ENCODE results near the gene RYR2.
"Not testable (repeated sequence)": the region's sequence is repeated elsewhere in the genome, so short reads cannot be mapped to it uniquely, and the experiment has no call there.

RYR2 gene

GRCh38 chr1:237591353-237591752, 549.4 kb downstream of the RYR2 start:
- no peak for DNase-seq (ENCODE audit: low read depth, low spot score)
- Histone ChIP-seq H3K4me3 (ENCODE audit: low read length) (no peak overlapping the region), H3K4me1 (ENCODE audit: control insufficient read depth, insufficient read depth, low read length) (no peaks in the 10 kb centered on the region), H3K27me3 (ENCODE audit: control insufficient read depth, insufficient read depth, low read length) (no peaks in the 10 kb centered on the region), H3K36me3 (ENCODE audit: control insufficient read depth, insufficient read depth, low read length) (no peaks in the 10 kb centered on the region), H3K27ac (ENCODE audit: low read length) (no peak overlapping the region), H3K9me3 (ENCODE audit: control insufficient read depth, insufficient read depth, low read length) (no peaks in the 10 kb centered on the region)
- WGBS (ENCODE audit: insufficient coverage, insufficient read length) = no CpG with 5 or more reads among the region's 2 CpGs

GRCh38 chr1:237603036-237603568, 561.1 kb downstream of the RYR2 start:
- H3K4me1 ChIP-seq (ENCODE audit: control insufficient read depth, insufficient read depth, low read length); H3K9me3 ChIP-seq (ENCODE audit: control insufficient read depth, insufficient read depth, low read length); H3K36me3 ChIP-seq (ENCODE audit: control insufficient read depth, insufficient read depth, low read length); H3K27me3 ChIP-seq (ENCODE audit: control insufficient read depth, insufficient read depth, low read length); DNase-seq (ENCODE audit: low read depth, low spot score); H3K4me3 ChIP-seq (ENCODE audit: low read length); H3K27ac ChIP-seq (ENCODE audit: low read length): not testable (repeated sequence)
- no CpG with 5 or more reads among the region's 15 CpGs for WGBS (ENCODE audit: insufficient coverage, insufficient read length)

- WGBS (ENCODE audit: insufficient coverage, insufficient read length) = no CpG with 5 or more reads among the region's 3 CpGs
- no peaks in the 10 kb centered on the region for H3K9me3 ChIP-seq (ENCODE audit: control insufficient read depth, insufficient read depth, low read length)
- no peak overlapping the region for H3K27ac ChIP-seq (ENCODE audit: low read length)
- DNase-seq (ENCODE audit: low read depth, low spot score) = no peak
- H3K4me1 ChIP-seq (ENCODE audit: control insufficient read depth, insufficient read depth, low read length) = no peaks in the 10 kb centered on the region
- H3K36me3 ChIP-seq (ENCODE audit: control insufficient read depth, insufficient read depth, low read length) = no peaks in the 10 kb centered on the region
- H3K4me3 ChIP-seq (ENCODE audit: low read length) = no peak overlapping the region
- no peaks in the 10 kb centered on the region for H3K27me3 ChIP-seq (ENCODE audit: control insufficient read depth, insufficient read depth, low read length)
Observed at GRCh38 chr1:237608433-237608832, 566.4 kb downstream of the RYR2 start.

GRCh38 chr1:237610157-237610556, 568.2 kb downstream of the RYR2 start:
- H3K9me3 ChIP-seq (ENCODE audit: control insufficient read depth, insufficient read depth, low read length) = no peaks in the 10 kb centered on the region
- H3K27me3 ChIP-seq (ENCODE audit: control insufficient read depth, insufficient read depth, low read length) = no peaks in the 10 kb centered on the region
- no peak overlapping the region for H3K4me3 ChIP-seq (ENCODE audit: low read length)
- no peak overlapping the region for H3K27ac ChIP-seq (ENCODE audit: low read length)
- no peaks in the 10 kb centered on the region for H3K36me3 ChIP-seq (ENCODE audit: control insufficient read depth, insufficient read depth, low read length)
- no CpG with 5 or more reads among the region's 5 CpGs for WGBS (ENCODE audit: insufficient coverage, insufficient read length)
- no peaks in the 10 kb centered on the region for H3K4me1 ChIP-seq (ENCODE audit: control insufficient read depth, insufficient read depth, low read length)
- DNase-seq (ENCODE audit: low read depth, low spot score) = no peak

GRCh38 chr1:237613984-237614383, 572.0 kb downstream of the RYR2 start:
- no peaks in the 10 kb centered on the region for H3K27me3 ChIP-seq (ENCODE audit: control insufficient read depth, insufficient read depth, low read length)
- no peak overlapping the region for H3K4me3 ChIP-seq (ENCODE audit: low read length)
- no peak for DNase-seq (ENCODE audit: low read depth, low spot score)
- no peaks in the 10 kb centered on the region for H3K9me3 ChIP-seq (ENCODE audit: control insufficient read depth, insufficient read depth, low read length)
- no peak overlapping the region for H3K27ac ChIP-seq (ENCODE audit: low read length)
- no CpG with 5 or more reads among the region's 9 CpGs for WGBS (ENCODE audit: insufficient coverage, insufficient read length)
- no peaks in the 10 kb centered on the region for H3K4me1 ChIP-seq (ENCODE audit: control insufficient read depth, insufficient read depth, low read length)
- H3K36me3 ChIP-seq (ENCODE audit: control insufficient read depth, insufficient read depth, low read length) = 0 out of 2 replicates have a peak, but pooled peaks cover 2% of the 10 kb centered on the region

- DNase-seq (ENCODE audit: low read depth, low spot score) = no peak
- Histone ChIP-seq H3K4me1 (ENCODE audit: control insufficient read depth, insufficient read depth, low read length) (no peaks in the 10 kb centered on the region), H3K27me3 (ENCODE audit: control insufficient read depth, insufficient read depth, low read length) (no peaks in the 10 kb centered on the region), H3K9me3 (ENCODE audit: control insufficient read depth, insufficient read depth, low read length) (no peaks in the 10 kb centered on the region), H3K27ac (ENCODE audit: low read length) (no peak overlapping the region), H3K4me3 (ENCODE audit: low read length) (no peak overlapping the region), H3K36me3 (ENCODE audit: control insufficient read depth, insufficient read depth, low read length) (0 out of 2 replicates have a peak, but pooled peaks cover 2% of the 10 kb centered on the region)
- no CpG with 5 or more reads among the region's 5 CpGs for WGBS (ENCODE audit: insufficient coverage, insufficient read length)
Observed at GRCh38 chr1:237619553-237619952, 577.6 kb downstream of the RYR2 start.

- Histone ChIP-seq H3K27ac (ENCODE audit: low read length) (no peak overlapping the region), H3K9me3 (ENCODE audit: control insufficient read depth, insufficient read depth, low read length) (no peaks in the 10 kb centered on the region), H3K4me3 (ENCODE audit: low read length) (no peak overlapping the region), H3K27me3 (ENCODE audit: control insufficient read depth, insufficient read depth, low read length) (no peaks in the 10 kb centered on the region), H3K4me1 (ENCODE audit: control insufficient read depth, insufficient read depth, low read length) (no peaks in the 10 kb centered on the region), H3K36me3 (ENCODE audit: control insufficient read depth, insufficient read depth, low read length) (no peaks in the 10 kb centered on the region)
- whole genome bisulfite sequencing (ENCODE audit: insufficient coverage, insufficient read length) = no CpG with 5 or more reads among the region's 5 CpGs
- no peak for DNase-seq (ENCODE audit: low read depth, low spot score)
Observed at GRCh38 chr1:237634922-237635321, 592.9 kb downstream of the RYR2 start.

- no CpG with 5 or more reads among the region's 1 CpG for WGBS (ENCODE audit: insufficient coverage, insufficient read length)
Observed at GRCh38 chr1:237638555-237638954, 596.6 kb downstream of the RYR2 start.

GRCh38 chr1:237640011-237640671, 598.2 kb downstream of the RYR2 start:
- Histone ChIP-seq H3K4me3 (ENCODE audit: low read length) (no peak overlapping the region), H3K27me3 (ENCODE audit: control insufficient read depth, insufficient read depth, low read length) (no peaks in the 10 kb centered on the region), H3K4me1 (ENCODE audit: control insufficient read depth, insufficient read depth, low read length) (no peaks in the 10 kb centered on the region), H3K9me3 (ENCODE audit: control insufficient read depth, insufficient read depth, low read length) (no peaks in the 10 kb centered on the region), H3K36me3 (ENCODE audit: control insufficient read depth, insufficient read depth, low read length) (no peaks in the 10 kb centered on the region), H3K27ac (ENCODE audit: low read length) (no peak overlapping the region)
- no CpG with 5 or more reads among the region's 2 CpGs for WGBS (ENCODE audit: insufficient coverage, insufficient read length)
- no peak for DNase-seq (ENCODE audit: low read depth, low spot score)

More at GRCh38 chr1:237638555-237638954, 596.6 kb downstream of the RYR2 start:
- Histone ChIP-seq H3K9me3 (ENCODE audit: control insufficient read depth, insufficient read depth, low read length) (no peaks in the 10 kb centered on the region), H3K4me3 (ENCODE audit: low read length) (no peak overlapping the region), H3K27me3 (ENCODE audit: control insufficient read depth, insufficient read depth, low read length) (no peaks in the 10 kb centered on the region), H3K36me3 (ENCODE audit: control insufficient read depth, insufficient read depth, low read length) (no peaks in the 10 kb centered on the region), H3K27ac (ENCODE audit: low read length) (no peak overlapping the region), H3K4me1 (ENCODE audit: control insufficient read depth, insufficient read depth, low read length) (no peaks in the 10 kb centered on the region)
- no peak for DNase-seq (ENCODE audit: low read depth, low spot score)

- Histone ChIP-seq H3K27ac (ENCODE audit: low read length) (no peak overlapping the region), H3K9me3 (ENCODE audit: control insufficient read depth, insufficient read depth, low read length) (no peaks in the 10 kb centered on the region), H3K36me3 (ENCODE audit: control insufficient read depth, insufficient read depth, low read length) (no peaks in the 10 kb centered on the region), H3K27me3 (ENCODE audit: control insufficient read depth, insufficient read depth, low read length) (no peaks in the 10 kb centered on the region), H3K4me3 (ENCODE audit: low read length) (no peak overlapping the region), H3K4me1 (ENCODE audit: control insufficient read depth, insufficient read depth, low read length) (no peaks in the 10 kb centered on the region)
- no CpG with 5 or more reads among the region's 2 CpGs for WGBS (ENCODE audit: insufficient coverage, insufficient read length)
- no peak for DNase-seq (ENCODE audit: low read depth, low spot score)
Observed at GRCh38 chr1:237640966-237641365, 599.0 kb downstream of the RYR2 start.

GRCh38 chr1:237650809-237651208, 608.8 kb downstream of the RYR2 start:
- Histone ChIP-seq H3K27ac (ENCODE audit: low read length) (no peak overlapping the region), H3K27me3 (ENCODE audit: control insufficient read depth, insufficient read depth, low read length) (no peaks in the 10 kb centered on the region), H3K36me3 (ENCODE audit: control insufficient read depth, insufficient read depth, low read length) (no peaks in the 10 kb centered on the region), H3K4me3 (ENCODE audit: low read length) (no peak overlapping the region), H3K9me3 (ENCODE audit: control insufficient read depth, insufficient read depth, low read length) (no peaks in the 10 kb centered on the region), H3K4me1 (ENCODE audit: control insufficient read depth, insufficient read depth, low read length) (no peaks in the 10 kb centered on the region)
- DNase-seq (ENCODE audit: low read depth, low spot score) = no peak

Measured in iPS DF 6.9 (cell line).